Immature natural killer cell (primary cell): ENCODE measurements around the gene PLEKHG4. TPM values are rescaled to one million over a fixed set of nuclear protein-coding genes. Genes with fewer than 3 reads are reported as not detected.

Source experiments
- DNase-seq, 3 donors: peaks; one replicate each; pipeline ENCODE4 v3.0.0; 2022; ENCODE audit warnings: mixed read lengths in 1 of 3
- H3K27ac Mint-ChIP-seq, 6 donors: one replicate each; pipeline ENCODE4 v1.8.0; 2020; ENCODE audit warnings: mixed read lengths in 6 of 6, mild to moderate bottlenecking in 5 of 6, inconsistent platforms in 4 of 6, moderate library complexity in 3 of 6
- H3K27me3 Mint-ChIP-seq, 3 donors: one replicate each; pipeline ENCODE4 v1.8.0; 2020 to 2021; ENCODE audit warnings: low read depth in 3 of 3, mild to moderate bottlenecking in 3 of 3, mixed read lengths in 3 of 3, moderate library complexity in 3 of 3, inconsistent platforms in 1 of 3
- H3K36me3 Mint-ChIP-seq, 3 donors: one replicate each; pipeline ENCODE4 v1.8.0; 2020; ENCODE audit warnings: mixed read lengths in 3 of 3, inconsistent platforms in 2 of 3, mild to moderate bottlenecking in 2 of 3
- H3K4me1 Mint-ChIP-seq, 2 donors: one replicate each; pipeline ENCODE4 v1.8.0; 2020; ENCODE audit warnings: inconsistent platforms in 2 of 2, mild to moderate bottlenecking in 2 of 2, mixed read lengths in 2 of 2, moderate library complexity in 1 of 2
- H3K4me3 Mint-ChIP-seq, 5 donors: one replicate each; pipeline ENCODE4 v1.8.0; 2020; ENCODE audit warnings: mild to moderate bottlenecking in 5 of 5, mixed read lengths in 5 of 5, inconsistent platforms in 3 of 5, moderate library complexity in 3 of 5
- H3K9me3 Mint-ChIP-seq, 6 donors: one replicate each; pipeline ENCODE4 v1.8.0; 2020; ENCODE audit warnings: mild to moderate bottlenecking in 6 of 6, mixed read lengths in 6 of 6, inconsistent platforms in 4 of 6, moderate library complexity in 3 of 6
- polyA plus RNA-seq, 3 donors: library from polyadenylated mRNA; unstranded; fragments of 300-500 nt; fragmentation: Illumina TruSeq; gene quantifications; one replicate each; pipeline ENCODE4 v1.2.3, GENCODE V29; 2021

PLEKHG4 gene
- polyA plus RNA-seq, 3 donors from 2014 or later, result 3.7 to 8.1 (median 5.3) TPM

DNA sequence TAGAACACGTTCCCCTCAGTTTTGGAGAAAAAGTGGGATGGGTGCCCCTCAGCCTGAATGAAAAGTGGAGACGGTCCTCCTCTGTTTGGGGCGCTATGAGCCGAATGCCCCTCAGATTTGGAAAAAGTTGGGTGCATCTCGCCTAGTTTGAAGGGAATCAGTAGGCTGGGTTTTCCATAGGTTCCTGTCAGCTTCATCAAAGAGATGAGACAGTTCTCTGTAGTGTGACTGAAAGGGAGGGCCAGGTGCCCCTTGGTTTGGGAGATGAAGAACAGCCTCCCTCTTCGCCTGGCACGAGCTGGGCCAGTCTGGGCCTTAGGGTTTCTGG, 31.3 kb upstream of the PLEKHG4 start:
- H3K27ac Mint-ChIP-seq, result peak overlapping the region; percentile 81 to 91 (median 87)
- peak overlapping the region; percentile 83 to 95 (median 95) for H3K4me3 Mint-ChIP-seq
- H3K9me3 Mint-ChIP-seq, result no peaks in the 10 kb centered on the region
- peaks cover 46 to 49% of the 10 kb centered on the region in 2 donors for H3K4me1 Mint-ChIP-seq
- peaks cover 7 to 19% (median 16%) of the 10 kb centered on the region in 3 donors for H3K27me3 Mint-ChIP-seq
- no peaks in the 10 kb centered on the region for H3K36me3 Mint-ChIP-seq
- DNase-seq, result no peak

DNA sequence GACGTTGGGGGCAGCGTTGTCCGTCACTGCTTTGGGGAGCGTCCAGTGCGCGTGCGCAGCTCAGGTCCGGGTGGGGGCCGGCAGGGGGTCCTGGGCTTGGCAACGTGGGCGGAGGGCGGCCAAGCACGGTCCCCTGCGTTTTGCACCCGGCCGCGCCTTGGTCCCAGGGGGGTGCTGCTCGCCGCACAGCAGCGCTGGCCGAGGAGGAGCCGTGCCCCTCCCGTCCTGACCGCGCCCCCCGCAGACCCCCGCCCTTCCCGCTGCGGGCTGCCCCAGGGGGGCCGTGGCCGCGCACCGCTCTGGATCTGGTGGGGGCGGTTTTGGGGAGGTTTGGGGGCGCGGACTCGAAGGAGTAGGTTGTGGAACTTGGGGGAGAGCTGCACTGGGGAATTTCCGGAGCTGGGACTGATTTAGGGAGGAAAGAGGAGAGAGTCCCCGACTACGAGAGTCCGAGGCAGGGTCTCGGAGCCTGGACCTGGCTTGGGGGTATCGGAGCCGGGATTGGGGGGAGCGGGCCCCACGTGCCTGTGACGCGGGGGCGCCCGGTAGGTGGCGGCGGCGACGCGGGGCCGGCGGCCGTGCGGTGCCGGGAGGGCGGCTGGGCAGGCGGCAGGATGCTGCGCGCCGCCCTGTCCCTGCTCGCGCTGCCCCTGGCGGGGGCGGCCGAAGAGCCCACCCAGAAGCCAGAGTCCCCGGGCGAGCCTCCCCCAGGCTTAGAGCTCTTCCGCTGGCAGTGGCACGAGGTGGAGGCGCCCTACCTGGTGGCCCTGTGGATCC, 30.7 kb upstream of the PLEKHG4 start, which contains the start of gene SLC9A5:
Gene SLC9A5, plus strand, starts transcription at position 579 of the 777 bp plus-strand sequence. Its CDS starts 36 bp downstream, at position 615.
- H3K27me3 Mint-ChIP-seq, result peaks cover 7 to 19% (median 16%) of the 10 kb centered on the region in 3 donors
- no peaks in the 10 kb centered on the region for H3K36me3 Mint-ChIP-seq
- peak; percentile 28 to 36 (median 29) for DNase-seq
- no peaks in the 10 kb centered on the region for H3K9me3 Mint-ChIP-seq
- H3K27ac Mint-ChIP-seq, result peak within 1 kb of the TSS; percentile 81 to 91 (median 87)
- peaks cover 42 to 44% of the 10 kb centered on the region in 2 donors for H3K4me1 Mint-ChIP-seq
- H3K4me3 Mint-ChIP-seq, result peak within 1 kb of the TSS; percentile 83 to 95 (median 95)

DNA sequence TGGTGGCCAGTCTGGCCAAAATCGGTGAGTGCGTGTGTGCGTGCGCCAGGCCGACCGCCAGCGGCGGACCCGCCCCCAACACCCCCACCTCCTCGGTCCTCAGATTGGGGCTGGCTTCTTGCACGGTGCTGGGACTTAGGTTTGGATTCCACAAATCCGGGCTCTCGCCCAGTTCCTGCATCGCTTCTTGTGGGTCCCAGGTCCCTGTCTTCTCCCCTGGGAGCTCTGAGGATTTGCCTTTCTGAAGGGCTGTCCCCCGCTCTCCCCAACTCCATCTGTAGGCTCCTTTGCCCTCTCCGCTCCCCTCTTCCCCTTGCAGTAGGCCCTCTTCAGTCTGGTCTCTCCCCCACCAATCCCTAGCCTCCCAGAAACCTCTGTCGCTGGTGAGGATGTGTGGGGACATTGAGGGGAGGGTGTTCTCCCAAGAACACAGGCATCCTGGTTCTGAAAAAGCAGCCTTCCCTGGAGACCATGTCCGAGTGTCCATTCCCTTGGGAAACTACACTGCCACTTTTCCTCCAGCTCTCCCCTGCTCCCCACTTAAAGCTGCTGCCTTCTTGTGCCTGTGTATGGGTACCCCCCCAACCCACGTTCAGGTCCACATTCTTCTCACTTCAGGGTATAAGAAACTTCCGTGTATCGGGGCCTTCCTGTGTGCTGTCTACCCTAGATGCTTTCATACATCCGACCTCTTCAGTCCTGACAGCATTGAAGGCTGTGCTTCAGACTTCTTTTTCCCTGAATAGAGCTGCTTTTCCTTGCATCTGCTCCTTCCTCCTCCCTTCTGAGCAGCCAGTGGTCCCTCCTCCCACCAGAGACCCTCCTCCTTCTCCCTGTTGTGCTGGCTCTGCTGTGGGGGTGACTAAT, 29.9 kb upstream of the PLEKHG4 start:
- Mint-ChIP-seq H3K27ac (peak overlapping the region in 1 of 6 donors; percentile 17), H3K4me1 (peaks cover 34 to 36% of the 10 kb centered on the region in 2 donors), H3K36me3 (no peaks in the 10 kb centered on the region), H3K4me3 (peak overlapping the region; percentile 61 to 76 (median 68)), H3K27me3 (peaks cover 6 to 19% (median 16%) of the 10 kb centered on the region in 3 donors), H3K9me3 (no peaks in the 10 kb centered on the region)
- DNase-seq, result no peak

DNA sequence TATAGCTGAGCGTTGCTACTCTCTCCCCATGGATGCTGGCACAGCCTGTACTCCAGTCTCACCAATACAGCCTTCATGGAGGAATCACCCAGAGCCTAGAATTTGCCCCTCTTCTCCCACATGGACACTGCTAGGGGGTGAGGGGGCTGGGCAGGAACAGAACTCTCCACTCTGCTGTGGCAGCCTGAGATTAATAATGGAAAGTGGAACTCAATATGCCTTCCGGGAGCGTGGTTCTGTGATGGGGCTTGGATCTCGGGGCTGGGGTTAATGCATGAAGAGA, 29.3 kb upstream of the PLEKHG4 start:
- DNase-seq, result no peak
- H3K27ac Mint-ChIP-seq, result peak overlapping the region in 1 of 6 donors; percentile 17
- H3K9me3 Mint-ChIP-seq, result no peaks in the 10 kb centered on the region
- H3K4me3 Mint-ChIP-seq, result peak overlapping the region; percentile 46 to 76 (median 68)
- H3K4me1 Mint-ChIP-seq, result peaks cover 28 to 30% of the 10 kb centered on the region in 2 donors
- peaks cover 6 to 19% (median 16%) of the 10 kb centered on the region in 3 donors for H3K27me3 Mint-ChIP-seq
- H3K36me3 Mint-ChIP-seq, result no peaks in the 10 kb centered on the region

DNA sequence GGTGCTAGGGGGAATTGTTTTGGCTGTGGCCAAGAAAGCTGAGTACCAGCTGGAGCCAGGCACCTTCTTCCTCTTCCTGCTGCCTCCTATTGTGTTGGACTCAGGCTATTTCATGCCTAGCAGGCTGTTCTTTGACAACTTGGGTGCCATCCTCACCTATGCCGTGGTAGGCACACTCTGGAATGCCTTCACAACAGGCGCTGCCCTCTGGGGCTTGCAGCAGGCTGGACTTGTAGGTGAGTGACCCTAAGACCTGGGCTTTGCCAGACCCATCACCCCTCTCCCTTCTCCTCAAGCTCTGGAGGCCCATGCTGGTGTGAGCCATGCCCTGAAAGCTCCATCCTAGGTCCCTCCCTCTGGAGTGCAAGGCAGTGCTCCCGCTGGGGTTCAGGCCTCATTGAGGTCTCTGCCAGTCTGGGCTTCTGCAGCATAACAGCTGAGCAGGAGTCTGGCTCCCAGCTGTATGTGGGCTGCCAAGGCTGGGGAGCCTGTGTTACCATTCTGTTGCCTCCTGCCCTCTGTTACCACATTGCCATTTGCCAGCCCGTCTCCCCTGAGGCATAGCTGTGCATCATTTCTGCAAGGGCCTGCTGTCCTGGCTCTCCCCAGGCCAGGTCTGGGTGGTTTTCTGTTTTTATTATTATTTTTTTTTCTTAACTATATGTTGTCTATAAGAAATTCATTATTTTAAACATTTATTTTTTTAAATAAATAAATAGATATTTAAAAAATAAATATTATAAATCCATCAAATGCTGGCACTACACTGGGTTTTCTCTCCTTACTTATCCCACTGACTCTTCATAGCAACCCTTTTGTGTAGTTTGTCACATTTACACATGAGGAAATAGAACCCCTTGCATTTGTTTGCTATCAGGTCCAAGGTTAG, 26.5 kb upstream of the PLEKHG4 start:
- H3K4me1 Mint-ChIP-seq, result peaks cover 14 to 17% of the 10 kb centered on the region in 2 donors
- no peak overlapping the region for H3K27ac Mint-ChIP-seq
- H3K4me3 Mint-ChIP-seq, result no peak overlapping the region
- peaks cover 6 to 15% (median 11%) of the 10 kb centered on the region in 3 donors for H3K27me3 Mint-ChIP-seq
- DNase-seq, result no peak
- no peaks in the 10 kb centered on the region for H3K9me3 Mint-ChIP-seq
- H3K36me3 Mint-ChIP-seq, result no peaks in the 10 kb centered on the region

DNA sequence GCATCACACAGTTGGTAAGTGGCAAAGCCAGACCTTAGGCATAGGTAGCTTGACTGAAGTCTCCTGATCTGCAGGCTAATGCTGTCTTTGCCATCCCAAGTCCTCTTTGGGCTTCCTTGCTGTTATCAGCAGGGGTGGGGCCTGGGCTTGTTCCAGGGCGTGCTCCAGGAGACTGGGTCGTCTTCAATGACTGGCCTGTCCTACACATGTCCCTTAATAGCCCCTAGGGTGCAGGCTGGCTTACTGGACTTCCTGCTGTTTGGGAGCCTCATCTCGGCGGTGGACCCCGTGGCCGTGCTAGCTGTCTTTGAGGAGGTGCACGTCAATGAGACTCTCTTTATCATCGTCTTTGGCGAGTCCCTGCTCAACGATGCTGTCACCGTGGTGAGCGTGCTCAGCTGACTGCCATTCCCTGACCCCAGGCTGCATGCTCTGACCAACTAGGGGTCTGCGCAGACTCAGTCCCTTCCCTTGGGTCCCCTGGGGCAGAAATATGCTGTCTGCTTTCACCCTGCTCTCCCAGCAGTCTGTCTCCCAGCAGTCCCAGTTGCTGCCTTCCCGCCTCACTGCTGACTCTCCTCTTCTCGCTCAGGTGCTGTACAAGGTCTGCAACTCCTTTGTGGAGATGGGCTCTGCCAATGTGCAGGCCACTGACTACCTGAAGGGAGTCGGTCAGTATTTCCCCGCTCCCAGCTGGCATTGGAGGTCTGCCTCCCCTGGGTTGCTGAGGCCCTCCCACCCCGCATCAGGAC, 24.4 kb upstream of the PLEKHG4 start:
- Mint-ChIP-seq H3K4me1 (peaks cover 0 to 3% of the 10 kb centered on the region in 2 donors), H3K27ac (no peak overlapping the region), H3K9me3 (no peaks in the 10 kb centered on the region), H3K4me3 (no peak overlapping the region), H3K36me3 (no peaks in the 10 kb centered on the region), H3K27me3 (peaks cover 3 to 13% (median 5%) of the 10 kb centered on the region in 3 donors)
- no peak for DNase-seq

DNA sequence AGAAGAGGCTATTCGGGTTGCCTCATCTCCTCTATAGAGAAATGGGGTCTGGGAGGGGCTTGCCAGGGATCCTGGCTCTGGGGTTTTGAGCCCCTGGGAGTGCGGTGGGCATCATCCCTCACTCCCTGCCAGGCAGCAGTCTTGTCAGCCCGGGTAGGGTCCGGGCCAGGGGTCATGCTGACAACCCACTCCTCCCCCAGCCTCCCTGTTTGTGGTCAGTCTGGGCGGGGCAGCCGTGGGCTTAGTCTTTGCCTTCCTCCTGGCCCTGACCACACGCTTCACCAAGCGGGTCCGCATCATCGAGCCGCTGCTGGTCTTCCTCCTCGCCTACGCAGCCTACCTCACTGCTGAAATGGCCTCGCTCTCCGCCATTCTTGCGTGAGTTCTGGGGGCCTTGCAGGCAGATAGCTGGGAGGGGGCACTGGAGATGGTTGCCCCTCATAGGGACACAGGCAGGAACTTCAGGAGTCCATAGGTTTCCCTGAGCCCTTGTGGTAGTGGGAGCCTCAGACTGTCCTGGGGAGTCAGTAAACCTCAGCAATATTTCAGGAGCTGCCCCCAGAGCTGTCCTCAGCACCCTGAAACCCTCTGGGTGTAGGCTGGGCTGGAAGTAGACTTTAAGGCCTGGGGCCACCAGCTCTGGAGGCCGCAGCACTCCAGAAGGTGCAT, 23.6 kb upstream of the PLEKHG4 start:
- no peaks in the 10 kb centered on the region for H3K36me3 Mint-ChIP-seq
- peaks cover 0 to 14% (median 0%) of the 10 kb centered on the region in 3 donors for H3K27me3 Mint-ChIP-seq
- no peak overlapping the region for H3K4me3 Mint-ChIP-seq
- no peaks in the 10 kb centered on the region for H3K4me1 Mint-ChIP-seq
- DNase-seq, result no peak
- no peaks in the 10 kb centered on the region for H3K9me3 Mint-ChIP-seq
- no peak overlapping the region for H3K27ac Mint-ChIP-seq

DNA sequence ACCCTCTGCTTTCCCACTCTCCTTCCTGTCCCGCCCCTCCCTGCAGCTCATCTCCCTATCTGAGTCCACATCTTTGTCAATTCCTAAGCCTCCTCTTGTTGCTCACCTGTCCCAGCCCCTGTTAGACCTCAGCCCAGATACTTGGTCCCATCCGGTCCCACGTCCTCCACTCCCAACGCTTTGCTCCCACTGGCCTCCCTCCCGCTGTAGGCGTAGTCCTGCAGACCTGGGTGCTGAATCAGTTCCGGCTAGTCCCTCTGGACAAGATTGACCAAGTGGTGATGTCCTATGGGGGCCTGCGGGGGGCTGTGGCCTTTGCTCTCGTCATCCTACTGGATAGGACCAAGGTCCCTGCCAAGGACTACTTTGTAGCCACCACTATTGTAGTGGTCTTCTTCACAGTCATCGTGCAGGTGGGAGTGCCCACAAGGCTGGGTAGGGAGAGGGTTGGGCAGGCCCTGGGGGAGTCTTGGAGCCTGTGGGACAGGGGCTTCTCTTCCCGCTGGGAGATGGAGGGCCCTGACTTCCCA, 22.6 kb upstream of the PLEKHG4 start:
- Mint-ChIP-seq H3K27ac (peak overlapping the region in 1 of 6 donors; percentile 81), H3K4me3 (no peak overlapping the region), H3K36me3 (no peaks in the 10 kb centered on the region), H3K27me3 (peaks cover 0 to 11% (median 4%) of the 10 kb centered on the region in 3 donors), H3K9me3 (no peaks in the 10 kb centered on the region), H3K4me1 (no peaks in the 10 kb centered on the region)
- no peak for DNase-seq

DNA sequence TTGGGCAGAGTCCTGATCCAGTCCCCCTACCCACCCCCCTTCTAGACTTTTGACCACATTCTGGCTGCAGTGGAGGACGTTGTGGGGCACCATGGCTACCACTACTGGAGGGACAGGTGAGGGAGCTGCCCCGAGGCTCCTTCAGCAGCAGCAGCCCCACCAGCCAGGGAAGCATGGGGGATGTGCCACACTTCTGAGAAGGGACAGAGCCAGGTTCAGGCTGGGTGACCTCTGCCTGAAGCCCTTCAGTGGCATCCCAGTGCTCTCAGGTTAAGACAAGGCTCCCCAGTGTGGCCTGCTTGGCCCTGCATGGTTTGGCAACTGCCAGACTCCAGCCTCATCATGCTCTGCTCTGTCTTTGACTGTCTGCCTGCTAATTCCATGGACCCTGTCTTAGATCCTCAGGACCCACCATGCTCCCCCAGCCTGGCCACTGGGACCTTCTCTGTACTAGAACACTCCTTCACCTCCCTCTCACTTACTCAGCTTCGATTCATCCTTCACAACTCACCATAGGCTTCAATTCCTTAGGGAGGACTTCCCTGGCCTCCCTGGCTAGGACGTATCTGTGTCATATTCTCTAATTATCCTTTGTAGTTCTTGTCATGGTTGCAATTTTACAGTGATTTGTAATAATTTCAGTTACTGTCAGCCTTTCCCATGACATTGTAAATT, 21.7 kb upstream of the PLEKHG4 start:
- Mint-ChIP-seq H3K27ac (no peak overlapping the region), H3K4me1 (no peaks in the 10 kb centered on the region), H3K36me3 (no peaks in the 10 kb centered on the region), H3K9me3 (no peaks in the 10 kb centered on the region), H3K27me3 (peaks cover 0 to 11% (median 4%) of the 10 kb centered on the region in 3 donors), H3K4me3 (no peak overlapping the region)
- no peak for DNase-seq

DNA sequence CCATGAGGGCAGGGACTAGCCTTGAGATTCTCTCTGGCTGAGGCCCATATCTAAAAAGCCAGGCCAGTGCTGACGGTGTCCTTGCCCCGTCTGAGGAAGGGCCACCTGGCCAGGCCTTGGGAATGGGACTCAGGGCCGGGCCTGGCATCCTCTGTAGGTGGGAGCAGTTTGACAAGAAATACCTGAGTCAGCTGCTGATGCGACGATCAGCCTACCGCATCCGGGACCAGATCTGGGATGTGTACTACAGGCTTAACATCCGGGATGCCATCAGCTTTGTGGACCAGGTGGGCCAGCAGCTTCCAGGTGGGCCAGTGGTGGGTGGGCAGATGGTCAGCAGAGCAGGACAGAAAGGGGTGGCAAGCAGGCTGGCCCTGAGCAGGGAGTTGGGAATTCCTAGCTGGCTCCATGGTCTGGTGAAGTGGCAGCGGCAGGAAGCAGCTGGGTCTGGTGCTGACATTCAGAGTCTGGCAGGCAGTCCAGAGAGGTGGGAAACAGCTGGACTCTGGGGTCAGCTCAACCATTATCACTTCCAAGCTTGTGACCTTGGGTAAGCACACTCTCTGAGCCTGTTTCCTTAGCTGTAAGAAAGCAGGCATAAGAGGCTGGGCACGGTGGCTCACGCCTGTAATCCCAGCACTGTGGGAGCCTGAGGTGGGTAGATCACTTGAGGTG, 21.0 kb upstream of the PLEKHG4 start:
- Mint-ChIP-seq H3K9me3 (no peaks in the 10 kb centered on the region), H3K27me3 (peaks cover 1 to 8% (median 7%) of the 10 kb centered on the region in 3 donors), H3K4me3 (no peak overlapping the region), H3K4me1 (no peaks in the 10 kb centered on the region), H3K36me3 (no peaks in the 10 kb centered on the region), H3K27ac (no peak overlapping the region)
- DNase-seq, result no peak

DNA sequence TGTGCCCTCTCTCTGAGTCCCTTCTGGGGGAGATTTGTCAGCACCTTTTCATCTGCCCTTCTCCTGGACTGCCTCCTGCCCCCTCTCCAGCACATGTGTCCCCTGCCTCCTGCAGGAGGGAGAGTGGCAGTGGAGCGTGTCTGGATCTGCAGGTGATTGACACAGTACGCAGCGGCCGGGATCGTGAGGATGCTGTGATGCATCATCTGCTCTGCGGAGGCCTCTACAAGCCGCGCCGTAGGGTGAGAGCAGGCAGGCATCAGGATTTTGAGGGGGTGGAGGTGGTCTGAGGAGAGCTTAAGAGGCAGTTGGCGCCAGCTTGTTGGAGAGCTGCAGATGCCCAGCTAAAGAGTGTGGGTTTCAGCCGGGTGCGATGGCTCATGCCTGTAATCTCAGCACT, 19.6 kb upstream of the PLEKHG4 start:
- Mint-ChIP-seq H3K4me1 (no peaks in the 10 kb centered on the region), H3K27me3 (peaks cover 2 to 16% (median 7%) of the 10 kb centered on the region in 3 donors), H3K9me3 (no peaks in the 10 kb centered on the region), H3K4me3 (no peak overlapping the region), H3K27ac (no peak overlapping the region), H3K36me3 (no peaks in the 10 kb centered on the region)
- no peak for DNase-seq
